Spleen (tissue), 7 donors: Measurements from ENCODE around the gene TBX5.

Experiments
- POLR2A ChIP-seq, 3 donors: fragments of 450-650 bp; IDR thresholded peaks; one replicate each; pipeline ENCODE4 v1.5.1; 2017; ENCODE audit warnings: antibody characterized with exemption in 3 of 3, mild to moderate bottlenecking in 1 of 3
- TF ChIP-seq, protein P1 (sequence below), 11 experiments: fragments of 200-600 bp in 7 of 11; fragments of 450-650 bp in 4 of 11; sonication (generic) in 4 of 11; IDR thresholded peaks in 8 of 11; conservative IDR thresholded peaks in 3 of 11; 1 replicate in 7 of 11; 2 replicates in 4 of 11; pipeline versions ENCODE4 v1.4.0 to v1.8.0; 2016 to 2021; ENCODE audit warnings: antibody characterized with exemption in 11 of 11, inconsistent platforms in 4 of 11, mild to moderate bottlenecking in 1 of 11
- donor health status: DM: no; HTN: no; CAD: no; lungs with moderate emphysema.
- donor health status: DM: no; HTN: no; CAD: no.
- donor health status: DM: no; HTN: no; CAD: no.

DNA sequence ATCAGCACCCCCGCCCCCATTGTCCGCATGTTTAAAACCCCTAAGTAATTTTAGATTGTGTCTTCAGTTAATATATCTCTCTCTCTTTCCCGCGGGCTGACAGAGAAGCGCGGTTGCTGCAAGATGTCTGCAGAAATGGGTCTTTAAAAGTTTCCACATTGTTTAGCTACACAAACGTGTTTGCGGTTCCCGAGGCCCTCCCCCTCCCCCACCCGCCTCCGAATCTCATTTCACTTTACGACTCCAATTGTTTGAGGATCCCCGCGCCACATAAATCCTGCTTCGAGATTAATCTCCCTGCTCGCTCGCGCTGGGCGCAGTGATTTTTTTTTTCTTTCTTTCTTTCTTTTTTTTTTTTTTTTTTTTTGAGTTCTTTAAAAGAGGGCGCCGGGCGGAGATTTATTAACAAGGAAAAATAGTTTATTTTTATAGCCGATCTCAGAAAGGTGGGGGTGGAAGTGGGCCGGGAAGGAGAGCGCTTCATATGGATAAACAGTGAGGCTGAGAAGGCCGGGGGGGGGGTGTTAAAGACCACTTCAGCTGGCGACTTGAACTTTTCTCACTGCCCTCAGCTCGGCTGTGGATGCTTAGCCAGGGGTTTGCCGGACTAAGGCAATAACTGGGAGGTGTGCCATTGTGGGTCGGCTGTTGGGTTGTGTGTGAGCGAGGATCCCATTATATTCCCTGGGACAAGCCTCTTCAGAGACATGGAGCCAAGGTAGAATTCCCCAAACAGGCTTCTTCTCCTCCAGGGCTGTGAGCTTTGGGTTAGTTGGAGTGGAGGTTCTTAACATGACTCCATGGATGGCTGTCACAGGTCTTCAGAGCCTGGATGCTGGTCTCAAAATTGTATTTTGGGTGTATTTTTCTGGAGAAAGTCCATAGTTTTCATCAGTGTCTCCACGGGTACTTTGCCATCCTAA, 39.7 kb upstream of the TBX5 start:
- no peak for TF ChIP-seq POLR2A (IDR thresholded peaks at IDR 0.05)
- TF ChIP-seq, protein P1, sequence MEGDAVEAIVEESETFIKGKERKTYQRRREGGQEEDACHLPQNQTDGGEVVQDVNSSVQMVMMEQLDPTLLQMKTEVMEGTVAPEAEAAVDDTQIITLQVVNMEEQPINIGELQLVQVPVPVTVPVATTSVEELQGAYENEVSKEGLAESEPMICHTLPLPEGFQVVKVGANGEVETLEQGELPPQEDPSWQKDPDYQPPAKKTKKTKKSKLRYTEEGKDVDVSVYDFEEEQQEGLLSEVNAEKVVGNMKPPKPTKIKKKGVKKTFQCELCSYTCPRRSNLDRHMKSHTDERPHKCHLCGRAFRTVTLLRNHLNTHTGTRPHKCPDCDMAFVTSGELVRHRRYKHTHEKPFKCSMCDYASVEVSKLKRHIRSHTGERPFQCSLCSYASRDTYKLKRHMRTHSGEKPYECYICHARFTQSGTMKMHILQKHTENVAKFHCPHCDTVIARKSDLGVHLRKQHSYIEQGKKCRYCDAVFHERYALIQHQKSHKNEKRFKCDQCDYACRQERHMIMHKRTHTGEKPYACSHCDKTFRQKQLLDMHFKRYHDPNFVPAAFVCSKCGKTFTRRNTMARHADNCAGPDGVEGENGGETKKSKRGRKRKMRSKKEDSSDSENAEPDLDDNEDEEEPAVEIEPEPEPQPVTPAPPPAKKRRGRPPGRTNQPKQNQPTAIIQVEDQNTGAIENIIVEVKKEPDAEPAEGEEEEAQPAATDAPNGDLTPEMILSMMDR (IDR thresholded peaks at IDR 0.05 in 8 of 11, conservative IDR thresholded peaks at IDR 0.05 in 3 of 11): no peak
